ENCODE results near the gene ZNF768.

The ZNF768 gene

GRCh38 chr16:30526137-30526822, at the start of gene ZNF768:
Gene ZNF768 (minus strand): TSS chr16:30526566. CDS start chr16:30526413, 153 bp downstream.
- peak; percentile 53 for DNase-seq

- no peak for DNase-seq
These were observed 48.3 kb upstream of the ZNF768 start for GRCh38 chr16:30574678-30575077.

GRCh38 chr16:30571445-30572322, 45.3 kb upstream of the ZNF768 start, which contains the start of gene ZNF688:
Gene ZNF688 (minus strand): TSS chr16:30571714. CDS start chr16:30571629, 85 bp downstream.
- peak; percentile 95 for DNase-seq

GRCh38 chr16:30570636-30571444, 44.5 kb upstream of the ZNF768 start:
- DNase-seq: no peak

GRCh38 chr16:30569746-30570635, 43.6 kb upstream of the ZNF768 start:
- DNase-seq: no peak

GRCh38 chr16:30569281-30569680, 42.9 kb upstream of the ZNF768 start:
- DNase-seq: no peak

GRCh38 chr16:30567991-30568638, 41.7 kb upstream of the ZNF768 start:
- peak; percentile 46 for DNase-seq

- DNase-seq: peak; percentile 78
These were observed 41.0 kb upstream of the ZNF768 start for GRCh38 chr16:30567160-30567990.

GRCh38 chr16:30566531-30566930, 40.2 kb upstream of the ZNF768 start:
- no peak for DNase-seq

GRCh38 chr16:30565984-30566383, 39.6 kb upstream of the ZNF768 start:
- no peak for DNase-seq

- DNase-seq: no peak
These were observed 39.2 kb upstream of the ZNF768 start for GRCh38 chr16:30565526-30565925.

GRCh38 chr16:30562021-30562420, 35.7 kb upstream of the ZNF768 start:
- DNase-seq: no peak

GRCh38 chr16:30561089-30561816, 34.9 kb upstream of the ZNF768 start:
- peak; percentile 42 for DNase-seq

GRCh38 chr16:30559690-30560089, 33.3 kb upstream of the ZNF768 start:
- DNase-seq: no peak

- no peak for DNase-seq
These were observed 32.5 kb upstream of the ZNF768 start for GRCh38 chr16:30558789-30559377.

- DNase-seq: peak; percentile 98
These were observed 31.8 kb upstream of the ZNF768 start, which contains the start of gene ZNF764 for GRCh38 chr16:30557957-30558788. Gene ZNF764 (minus strand): TSS chr16:30558374. CDS start chr16:30558182, 192 bp downstream.

GRCh38 chr16:30557707-30557956, 31.3 kb upstream of the ZNF768 start:
- no peak for DNase-seq

GRCh38 chr16:30556125-30556473, 29.7 kb upstream of the ZNF768 start:
- DNase-seq: no peak

Data from stimulated activated CD4-positive, alpha-beta T cell treated with anti-CD3 and anti-CD28 coated beads, Interleukin-15, amount 100 ng/mL, for 24 hours (primary cell).